GM19238 (cell line): Measurements from ENCODE around the gene MAP3K1.

Source experiments
- DNase-seq: peaks from one replicate; pipeline ENCODE4 v3.0.0; 2011; ENCODE audit warnings: low spot score; ENCODE audit not compliant: insufficient read length

MAP3K1 gene

GRCh38 chr5:56900858-56901578 lies 85.7 kb downstream of the MAP3K1 start:
- no peak for DNase-seq

DNA sequence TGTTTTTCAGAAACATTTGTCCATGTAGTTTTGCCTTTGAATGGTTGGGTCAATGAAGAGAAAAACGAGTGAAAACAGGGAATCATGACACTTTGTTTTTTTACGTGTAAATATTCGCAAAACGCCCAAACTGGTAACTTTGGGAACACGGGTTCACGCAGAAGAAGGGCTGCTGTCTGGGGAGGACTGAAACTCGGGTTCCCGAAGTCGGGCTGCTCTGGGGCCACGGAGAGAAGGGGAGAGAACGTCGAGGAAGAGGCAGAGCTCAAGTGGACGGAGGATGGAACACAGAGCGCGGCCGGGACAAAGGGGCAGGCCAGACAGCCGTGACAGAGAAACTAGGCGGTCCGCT lies 93.6 kb downstream of the MAP3K1 start:
- DNase-seq: no peak

- DNase-seq: peak; percentile 88
Observed at GRCh38 chr5:56909294-56910209, 94.2 kb downstream of the MAP3K1 start, which contains the start of gene SETD9. Gene SETD9, plus strand, starts transcription at chr5:56909596. Its CDS starts 50 bp downstream, at chr5:56909646.

- no peak for DNase-seq
Observed at GRCh38 chr5:56910210-56910965, 95.0 kb downstream of the MAP3K1 start.

- DNase-seq: no peak
Observed at GRCh38 chr5:56913766-56914165, 98.4 kb downstream of the MAP3K1 start.

- DNase-seq: no peak
Observed at GRCh38 chr5:56914678-56915077, 99.3 kb downstream of the MAP3K1 start.

DNA sequence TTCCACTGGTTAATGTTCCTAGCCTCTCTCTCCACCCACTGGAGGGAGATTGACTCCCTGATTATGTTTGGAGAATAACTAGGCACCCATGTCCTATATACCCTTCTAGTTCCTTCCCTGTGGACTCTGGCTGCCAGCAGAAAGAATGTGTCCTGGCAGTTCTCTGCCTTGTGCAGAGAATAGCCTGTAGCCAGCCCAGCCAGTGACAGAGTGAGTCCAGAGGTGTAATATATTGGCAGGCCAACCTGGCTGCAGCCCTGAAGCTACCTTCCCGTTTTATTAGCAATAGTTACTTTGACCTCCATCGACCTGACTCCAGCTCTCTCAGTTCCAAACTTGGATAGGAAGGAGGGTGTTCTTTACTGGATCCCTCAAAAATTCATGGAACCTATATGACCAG lies 102.2 kb downstream of the MAP3K1 start:
- DNase-seq: no peak

DNA sequence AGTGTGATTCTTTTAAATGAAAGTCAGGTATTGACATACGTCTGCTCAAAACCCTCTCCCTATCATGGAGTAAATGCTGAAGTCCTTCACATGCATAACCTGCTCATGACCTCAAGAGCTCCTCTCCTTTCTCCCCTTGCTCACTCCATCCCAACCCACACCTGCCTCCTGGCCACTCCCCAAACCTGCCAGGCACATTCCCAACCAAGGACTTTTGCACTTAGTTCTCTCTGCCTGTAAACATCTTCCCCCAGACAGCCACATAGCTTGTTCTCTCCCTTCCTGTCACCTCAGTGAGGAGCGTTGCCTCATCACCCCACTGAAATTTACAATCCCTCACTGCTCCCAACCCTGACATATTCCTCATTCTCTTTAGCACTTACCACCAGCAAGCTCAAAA lies 102.7 kb downstream of the MAP3K1 start:
- no peak for DNase-seq

DNA sequence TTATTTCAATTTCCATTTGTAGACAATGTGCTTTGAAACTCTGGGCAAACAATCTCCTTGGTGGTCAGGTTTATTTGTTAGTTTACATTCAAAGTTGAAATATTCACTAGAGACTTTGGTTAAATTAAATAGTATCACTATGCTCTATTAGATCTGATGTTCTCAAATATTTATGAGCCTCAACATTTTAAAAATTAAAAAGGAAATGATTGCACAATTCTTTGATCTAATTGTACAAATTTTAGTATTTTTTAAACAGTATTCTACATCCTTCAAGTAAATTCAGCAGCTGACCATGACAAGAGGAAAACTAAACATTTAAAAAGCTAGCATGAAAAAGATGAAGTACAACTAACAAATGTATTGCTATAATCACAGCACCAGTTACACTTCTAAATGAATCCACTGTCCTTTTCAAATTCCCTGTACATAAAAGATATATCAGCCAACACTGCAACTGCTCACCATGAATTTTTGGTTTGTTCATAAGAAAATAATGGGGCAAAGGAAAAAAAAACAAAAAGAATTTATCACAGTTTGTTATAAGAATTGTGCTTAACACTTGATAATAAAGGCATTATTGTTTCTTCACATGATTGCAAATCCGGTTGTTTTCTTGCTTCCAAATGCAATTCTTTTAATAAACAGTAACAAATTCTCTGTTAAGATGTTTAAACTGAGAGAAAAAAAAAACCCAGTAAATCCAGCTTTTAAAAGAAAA lies 104.8 kb downstream of the MAP3K1 start:
- no peak for DNase-seq

GRCh38 chr5:56922922-56923321 lies 107.6 kb downstream of the MAP3K1 start:
- DNase-seq: no peak

- DNase-seq: no peak
Observed at GRCh38 chr5:56934325-56934724, 119.0 kb downstream of the MAP3K1 start.

- DNase-seq: no peak
Observed at GRCh38 chr5:56938858-56939257, 123.5 kb downstream of the MAP3K1 start.

DNA sequence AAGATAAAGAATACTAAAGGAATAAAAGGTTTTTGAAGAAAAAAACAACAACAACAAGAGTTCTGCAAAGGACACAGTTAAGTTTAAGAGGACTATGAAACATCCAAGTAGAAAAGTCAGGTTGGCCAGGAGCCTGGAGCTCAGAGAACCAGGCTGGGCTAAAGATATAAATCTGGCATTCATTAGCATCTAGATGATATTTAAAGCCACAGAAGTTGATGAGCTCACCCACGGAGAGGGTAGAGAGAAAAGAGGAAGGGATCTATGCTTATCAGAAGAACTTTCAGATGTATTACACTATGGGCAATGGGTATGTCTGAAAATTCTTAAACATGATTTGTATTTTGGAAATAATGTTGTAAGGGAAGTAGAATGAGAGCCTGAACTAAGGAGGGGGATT lies 126.6 kb downstream of the MAP3K1 start:
- DNase-seq: no peak
